HCT116 (cell line): ENCODE results near the gene LYRM4. TPM values are rescaled to one million over a fixed set of nuclear protein-coding genes. Genes with fewer than 3 reads are reported as not detected.

Experiments used
- ATAC-seq: fragments of 200-7000 bp; cut with Tn5 transposase; 2 replicates; pipeline ENCODE4 v1.9.1; 2020; ENCODE audit warnings: mild to moderate bottlenecking, moderate library complexity
- BruUV-seq: library from RNA; stranded (reverse); fragments of 400-500 nt; replicated peaks from 2 replicates; lab custom pipeline; 2021; lab: Mats Ljungman, UMichigan
- CTCF ChIA-PET: fragments of 300-600 bp; sonication (Branson Sonifier 250); formaldehyde crosslinking; loops from one replicate; lab custom pipeline; 2021; ENCODE audit warnings: antibody characterized with exemption; lab: Charles Lee
- POLR2A ChIA-PET: fragments of 300-600, 350-600 bp; sonication (Branson Sonifier 250); formaldehyde crosslinking; loops from one replicate; lab custom pipeline; 2021; ENCODE audit warnings: antibody characterized with exemption; lab: Charles Lee
- RAD21 ChIA-PET, 2 experiments: fragments of 300-600 bp; sonication (Branson Sonifier 250); formaldehyde crosslinking; loops; one replicate each; lab custom pipeline; 2023; ENCODE audit warnings: low total read pairs in 2 of 2; ENCODE audit not compliant: uncharacterized antibody in 2 of 2, unreplicated experiment in 2 of 2, low non-redundant PET in 1 of 2; lab: Charles Lee
- DNase-seq: peaks from one replicate; pipeline ENCODE4 v3.0.0-alpha.2; 2010; ENCODE audit warnings: low read depth, low spot score
- H2AFZ ChIP-seq: fragments of 200-600 bp; shearing (Covaris generic), sonication (generic); 2 replicates; pipeline ENCODE4 v1.6.1; 2017; ENCODE audit warnings: low read depth, mixed run types, mixed read lengths, antibody characterized with exemption, low read length; ENCODE audit not compliant: poor library complexity, severe bottlenecking
- H3K27ac ChIP-seq: 2 replicates; pipeline ENCODE4 v1.5.1; 2012; ENCODE audit warnings: low read depth, low read length
- H3K27me3 ChIP-seq: fragments of 200-600 bp; sonication (generic); 2 replicates; pipeline ENCODE4 v1.6.1; 2016; ENCODE audit warnings: mixed run types, low read length, mixed read lengths; ENCODE audit not compliant: insufficient read depth
- H3K36me3 ChIP-seq, 2 experiments: fragments of 200-500 bp in 1 of 2; fragments of 200-600 bp in 1 of 2; sonication (Bioruptor generic) in 1 of 2; sonication (generic) in 1 of 2; 2 replicates each; pipeline versions ENCODE4 v1.5.1 to v1.6.1; 2014 to 2016; ENCODE audit warnings: low read length in 2 of 2, inconsistent platforms in 1 of 2, mixed read lengths in 1 of 2, mixed run types in 1 of 2; ENCODE audit not compliant: insufficient read depth in 2 of 2, control insufficient read depth in 1 of 2
- H3K4me1 ChIP-seq, 2 experiments: fragments of 200-600 bp in 1 of 2; sonication (generic) in 1 of 2; 2 replicates each; pipeline versions ENCODE4 v1.5.1 to v1.6.1; 2012 to 2017; ENCODE audit warnings: low read length in 2 of 2, inconsistent platforms in 1 of 2, mild to moderate bottlenecking in 1 of 2, mixed read lengths in 1 of 2, mixed run types in 1 of 2, moderate library complexity in 1 of 2; ENCODE audit not compliant: insufficient read depth in 2 of 2, control insufficient read depth in 1 of 2
- H3K4me2 ChIP-seq: fragments of 200-600 bp; sonication (generic); 2 replicates; pipeline ENCODE4 v1.6.1; 2017; ENCODE audit warnings: mixed run types, low read length, mixed read lengths
- H3K4me3 ChIP-seq, 2 experiments: fragments of 200-600 bp in 1 of 2; sonication (generic) in 1 of 2; replicated peaks in 1 of 2; 2 replicates each; pipeline ENCODE4 v1.5.1; 2011 to 2016; ENCODE audit warnings: low read length in 2 of 2, control low read depth in 1 of 2, low read depth in 1 of 2, mild to moderate bottlenecking in 1 of 2, mixed read lengths in 1 of 2, mixed run types in 1 of 2
- H3K79me2 ChIP-seq: fragments of 200-600 bp; sonication (generic); 2 replicates; pipeline ENCODE4 v1.6.1; 2017; ENCODE audit warnings: mild to moderate bottlenecking, mixed run types, low read length, moderate library complexity, mixed read lengths; ENCODE audit not compliant: insufficient read depth
- H3K9ac ChIP-seq: fragments of 200-600 bp; sonication (generic); 2 replicates; pipeline ENCODE4 v1.6.1; 2016; ENCODE audit warnings: low read length, mixed read lengths
- H3K9me2 ChIP-seq: fragments of 200-600 bp; sonication (generic), shearing (Covaris generic); 2 replicates; pipeline ENCODE4 v1.6.1; 2017; ENCODE audit warnings: mixed run types, mild to moderate bottlenecking, moderate library complexity; ENCODE audit not compliant: insufficient read depth
- H3K9me3 ChIP-seq, 2 experiments: fragments of 200-500 bp in 1 of 2; fragments of 200-600 bp in 1 of 2; sonication (Bioruptor generic) in 1 of 2; sonication (generic) in 1 of 2; 2 replicates each; pipeline ENCODE4 v1.6.1; 2014 to 2017; ENCODE audit warnings: low read length in 2 of 2, mixed read lengths in 2 of 2, inconsistent platforms in 1 of 2, low read depth in 1 of 2, mild to moderate bottlenecking in 1 of 2, mixed run types in 1 of 2, moderate library complexity in 1 of 2; ENCODE audit not compliant: control insufficient read depth in 1 of 2, insufficient read depth in 1 of 2
- H4K20me1 ChIP-seq: fragments of 200-600 bp; sonication (generic), shearing (Covaris generic); 2 replicates; pipeline ENCODE4 v1.6.1; 2017; ENCODE audit warnings: mixed run types, mild to moderate bottlenecking, moderate library complexity; ENCODE audit not compliant: insufficient read depth
- ATF3 ChIP-seq: IDR thresholded peaks from 2 replicates; pipeline ENCODE4 v1.6.1; 2012
- CBX3 ChIP-seq: IDR thresholded peaks from 2 replicates; pipeline ENCODE4 v1.6.1; 2012; ENCODE audit warnings: low read depth
- CEBPB ChIP-seq: IDR thresholded peaks from 2 replicates; pipeline ENCODE4 v1.6.1; 2012; ENCODE audit warnings: low read depth
- CTCF ChIP-seq, 3 experiments: fragments of 200-600 bp in 1 of 3; sonication (generic) in 1 of 3; IDR thresholded peaks in 2 of 3; conservative IDR thresholded peaks in 1 of 3; 2 replicates each; pipeline ENCODE4 v1.5.1; 2012 to 2017; ENCODE audit warnings: low read depth in 2 of 3, low read length in 2 of 3, antibody characterized with exemption in 1 of 3, borderline replicate concordance in 1 of 3, control low read depth in 1 of 3, mild to moderate bottlenecking in 1 of 3, mixed read lengths in 1 of 3, mixed run types in 1 of 3, moderate library complexity in 1 of 3; ENCODE audit not compliant: insufficient read depth in 1 of 3
- EZH2phosphoT487 ChIP-seq: fragments of 200-600 bp; IDR thresholded peaks from 2 replicates; pipeline ENCODE4 v1.6.1; 2018; ENCODE audit warnings: antibody characterized with exemption, borderline replicate concordance
- FOSL1 ChIP-seq: IDR thresholded peaks from 2 replicates; pipeline ENCODE4 v1.6.1; 2012; ENCODE audit warnings: low read depth
- JUND ChIP-seq: IDR thresholded peaks from 2 replicates; pipeline ENCODE4 v1.6.1; 2012
- POLR2A ChIP-seq: IDR thresholded peaks from 2 replicates; pipeline ENCODE4 v1.7.0; 2011; ENCODE audit warnings: borderline replicate concordance; ENCODE audit not compliant: insufficient read depth, insufficient read length; ENCODE audit errors: extremely low read depth
- POLR2AphosphoS5 ChIP-seq: IDR thresholded peaks from 2 replicates; pipeline ENCODE4 v1.6.1; 2011; ENCODE audit warnings: mild to moderate bottlenecking, low read depth, low read length, moderate library complexity
- SP1 ChIP-seq: IDR thresholded peaks from 2 replicates; pipeline ENCODE4 v1.6.1; 2012; ENCODE audit warnings: low read depth
- TCF7L2 ChIP-seq: IDR thresholded peaks from 2 replicates; pipeline ENCODE4 v1.7.0; 2011; ENCODE audit warnings: borderline replicate concordance, inconsistent platforms; ENCODE audit not compliant: insufficient read depth, insufficient read length; ENCODE audit errors: extremely low read depth
- ZBTB33 ChIP-seq: IDR thresholded peaks from 2 replicates; pipeline ENCODE4 v1.6.1; 2011; ENCODE audit warnings: mild to moderate bottlenecking, low read length, moderate library complexity; ENCODE audit not compliant: insufficient replicate concordance; ENCODE audit errors: extremely low read depth
- ZFX ChIP-seq: fragments of 450-650 bp; IDR thresholded peaks from 2 replicates; pipeline ENCODE4 v1.6.1; 2017
- ZNF274 ChIP-seq: fragments of 200-500 bp; sonication (Bioruptor generic); IDR thresholded peaks from 2 replicates; pipeline ENCODE4 v1.6.1; 2014; ENCODE audit warnings: mild to moderate bottlenecking, low read depth, low read length, inconsistent platforms
- intact Hi-C: fragments of 100-400 bp; cut with micrococcal nuclease; formaldehyde crosslinking; loops from 2 replicates; pipeline ENCODE4 v1.10.0; 2022
- total RNA-seq: library from RNA; stranded (reverse); gene quantifications from one replicate; pipeline ENCODE4 v1.2.1, GENCODE V29; 2021; ENCODE audit not compliant: unreplicated experiment

The LYRM4 gene
- total RNA-seq, 1 experiment from 2014 or later, result 30.1 TPM

- ChIA-PET RAD21 (no interaction called here), CTCF (no interaction called here), POLR2A (no interaction called here)
- TF ChIP-seq ZFX (no peak), EZH2phosphoT487 (no peak), CBX3 (no peak), ATF3 (no peak), CTCF (IDR thresholded peaks at IDR 0.05 in 2 of 3, conservative IDR thresholded peaks at IDR 0.05 in 1 of 3; ENCODE audit: borderline replicate concordance in 1 of 3, insufficient read depth in 1 of 3, low read depth in 2 of 3, low read length in 2 of 3) (no peak), POLR2AphosphoS5 (no peak), SP1 (no peak), ZNF274 (no peak), CEBPB (no peak), FOSL1 (no peak), POLR2A (no peak), TCF7L2 (no peak), ZBTB33 (no peak), JUND (no peak)
- intact Hi-C loops, result no loop called here
- Histone ChIP-seq H3K9ac (no peak overlapping the region), H3K4me3 (no peak overlapping the region), H3K9me3 (no peaks in the 10 kb centered on the region), H3K27ac (no peak overlapping the region), H3K4me1 (no peaks in the 10 kb centered on the region), H4K20me1 (no peaks in the 10 kb centered on the region), H3K9me2 (no peaks in the 10 kb centered on the region), H3K27me3 (no peaks in the 10 kb centered on the region), H3K4me2 (no peak overlapping the region), H3K36me3 (no peaks in the 10 kb centered on the region), H3K79me2 (no peaks in the 10 kb centered on the region), H2AFZ (no peak overlapping the region)
- ATAC-seq (no peak), DNase-seq (no peak)
- no TSS peak for BruUV-seq
Observed at GRCh38 chr6:5073992-5074391, 186.8 kb downstream of the LYRM4 start.
